Activated naive CD8-positive, alpha-beta T cell (primary cell): ENCODE results near the gene FA2H.
"Not testable (repeated sequence)": the region's sequence is repeated elsewhere in the genome, so short reads cannot be mapped to it uniquely, and the experiment has no call there.

Experiments used
- H3K27ac Mint-ChIP-seq: one replicate; pipeline ENCODE4 v1.8.0; 2021; ENCODE audit warnings: mixed read lengths
- H3K27me3 Mint-ChIP-seq: one replicate; pipeline ENCODE4 v1.8.0; 2021; ENCODE audit warnings: mixed read lengths
- H3K36me3 Mint-ChIP-seq: one replicate; pipeline ENCODE4 v1.8.0; 2021; ENCODE audit warnings: mixed read lengths
- H3K4me1 Mint-ChIP-seq: one replicate; pipeline ENCODE4 v1.8.0; 2021; ENCODE audit warnings: low read depth, mixed read lengths
- H3K4me3 Mint-ChIP-seq: one replicate; pipeline ENCODE4 v1.8.0; 2021; ENCODE audit warnings: mild to moderate bottlenecking, mixed read lengths
- H3K9me3 Mint-ChIP-seq: one replicate; pipeline ENCODE4 v1.8.0; 2021; ENCODE audit warnings: low read depth, mixed read lengths

The FA2H gene

GRCh38 chr16:74727903-74728302 lies 46.7 kb downstream of the FA2H start:
- no peak overlapping the region for H3K27ac Mint-ChIP-seq
- H3K9me3 Mint-ChIP-seq: no peaks in the 10 kb centered on the region
- no peak overlapping the region for H3K4me3 Mint-ChIP-seq
- H3K4me1 Mint-ChIP-seq: peaks cover 12% of the 10 kb centered on the region
- H3K36me3 Mint-ChIP-seq: no peaks in the 10 kb centered on the region
- no peaks in the 10 kb centered on the region for H3K27me3 Mint-ChIP-seq

DNA sequence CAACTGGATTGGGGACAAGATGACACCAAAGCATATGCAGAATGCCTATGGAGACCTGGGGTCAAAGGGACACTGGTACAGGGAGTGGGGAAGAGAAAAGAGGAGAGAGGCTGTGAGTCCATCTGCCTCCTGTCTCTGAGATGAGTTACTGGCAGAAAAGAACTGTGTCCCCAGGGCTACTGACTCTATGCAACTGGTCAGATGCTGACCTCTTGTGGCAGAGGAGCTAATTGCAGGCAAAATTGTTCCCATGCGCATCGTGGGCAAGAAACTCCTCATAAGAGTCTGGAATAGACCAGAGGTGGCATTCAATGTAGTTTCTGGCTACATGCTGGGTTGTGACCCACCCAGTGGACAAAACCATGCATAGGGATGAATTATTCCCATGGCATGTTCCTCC lies 47.9 kb downstream of the FA2H start:
- Mint-ChIP-seq H3K27ac (no peak overlapping the region), H3K9me3 (no peaks in the 10 kb centered on the region), H3K4me3 (no peak overlapping the region), H3K4me1 (peaks cover 12% of the 10 kb centered on the region), H3K27me3 (no peaks in the 10 kb centered on the region), H3K36me3 (no peaks in the 10 kb centered on the region)

GRCh38 chr16:74725651-74726455 lies 48.8 kb downstream of the FA2H start:
- Mint-ChIP-seq H3K27ac (no peak overlapping the region), H3K27me3 (no peaks in the 10 kb centered on the region), H3K4me1 (peaks cover 9% of the 10 kb centered on the region), H3K36me3 (no peaks in the 10 kb centered on the region), H3K9me3 (no peaks in the 10 kb centered on the region), H3K4me3 (no peak overlapping the region)

DNA sequence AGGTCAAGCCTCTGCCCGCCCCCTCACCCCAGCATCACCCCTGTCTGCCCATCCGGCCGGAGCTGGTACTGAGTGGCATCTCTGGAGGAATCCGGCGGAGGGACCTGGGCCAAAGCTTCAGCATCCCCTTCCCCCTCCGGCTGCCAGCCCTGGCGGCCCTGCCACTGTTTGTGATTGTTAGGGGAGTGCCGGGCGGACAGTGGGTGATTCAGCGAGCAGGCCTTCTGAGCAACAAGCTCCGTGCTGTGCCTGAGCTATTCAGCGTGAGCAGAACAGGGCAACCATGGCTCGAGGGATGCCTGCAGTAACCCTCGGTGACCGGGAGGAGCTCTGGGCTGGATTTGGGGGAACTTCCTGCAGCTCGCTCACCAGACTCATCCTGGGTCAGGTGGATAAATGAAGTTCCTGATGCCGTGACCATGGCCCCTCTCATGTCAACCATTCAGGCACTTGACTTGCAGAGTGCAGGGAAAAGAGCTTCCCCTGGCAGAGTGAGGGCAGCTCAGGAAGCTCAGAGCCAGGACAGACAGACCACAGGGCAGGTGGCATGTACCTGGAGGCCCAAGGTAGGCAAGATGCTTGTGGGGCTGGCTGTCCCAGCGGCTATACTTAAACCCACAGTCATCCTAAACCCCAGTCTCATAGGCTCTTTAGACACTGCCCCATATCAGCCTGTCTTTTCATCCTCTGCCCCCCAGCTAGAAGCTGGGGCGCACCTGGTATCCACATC lies 49.6 kb downstream of the FA2H start:
- Mint-ChIP-seq H3K9me3 (no peaks in the 10 kb centered on the region), H3K36me3 (no peaks in the 10 kb centered on the region), H3K4me1 (peaks cover 3% of the 10 kb centered on the region), H3K27me3 (no peaks in the 10 kb centered on the region), H3K4me3 (no peak overlapping the region), H3K27ac (no peak overlapping the region)

DNA sequence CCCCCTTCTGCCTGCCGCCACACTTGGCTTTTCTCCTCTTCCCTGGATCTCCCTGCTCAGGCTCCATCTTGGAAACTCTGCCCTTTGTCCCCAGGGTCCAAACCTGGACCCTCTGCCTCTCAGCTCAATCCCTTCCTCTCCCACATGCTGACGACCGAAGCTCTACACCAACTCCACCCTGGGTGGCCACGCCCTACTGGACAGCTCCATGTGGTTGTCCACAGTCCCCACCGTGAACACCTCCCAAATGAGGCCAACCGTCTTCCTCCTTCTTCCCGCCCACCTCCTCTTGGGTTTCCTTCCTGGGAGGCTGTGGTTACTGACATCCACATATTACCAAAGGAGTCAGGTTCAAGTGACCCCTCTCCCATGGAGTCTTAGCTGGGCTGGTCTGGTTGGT lies 51.4 kb downstream of the FA2H start:
- H3K27me3 Mint-ChIP-seq: no peaks in the 10 kb centered on the region
- H3K27ac Mint-ChIP-seq: no peak overlapping the region

DNA sequence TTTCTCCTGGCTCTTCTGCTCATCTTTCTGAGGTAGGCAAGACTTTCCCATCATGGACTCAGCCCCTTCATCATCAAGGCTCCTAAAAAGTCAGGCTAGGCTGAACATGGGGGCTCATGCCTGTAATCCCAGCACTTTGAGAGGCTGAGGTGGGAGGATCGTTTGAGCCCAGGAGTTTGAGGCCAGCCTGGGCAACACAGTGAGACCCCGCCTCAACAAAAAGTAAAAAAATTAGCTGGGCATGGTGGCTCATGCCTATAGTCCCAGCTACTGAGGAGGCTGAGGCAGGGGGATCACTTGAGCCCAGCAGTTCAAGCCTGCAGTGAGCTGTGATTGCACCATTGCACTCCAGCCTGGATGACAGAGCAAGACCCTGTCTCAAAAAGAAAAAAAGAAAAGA lies 52.5 kb downstream of the FA2H start:
- H3K4me3 Mint-ChIP-seq, H3K4me1 Mint-ChIP-seq, H3K9me3 Mint-ChIP-seq, H3K36me3 Mint-ChIP-seq, H3K27me3 Mint-ChIP-seq, H3K27ac Mint-ChIP-seq: not testable (repeated sequence)

More for the DNA sequence above, 51.4 kb downstream of the FA2H start:
- no peaks in the 10 kb centered on the region for H3K36me3 Mint-ChIP-seq
- no peaks in the 10 kb centered on the region for H3K4me1 Mint-ChIP-seq
- no peaks in the 10 kb centered on the region for H3K9me3 Mint-ChIP-seq
- no peak overlapping the region for H3K4me3 Mint-ChIP-seq

GRCh38 chr16:74721716-74722115 lies 52.9 kb downstream of the FA2H start:
- Mint-ChIP-seq H3K4me3 (no peak overlapping the region), H3K27me3 (no peaks in the 10 kb centered on the region), H3K9me3 (no peaks in the 10 kb centered on the region), H3K36me3 (no peaks in the 10 kb centered on the region), H3K27ac (no peak overlapping the region), H3K4me1 (no peaks in the 10 kb centered on the region)

- no peaks in the 10 kb centered on the region for H3K4me1 Mint-ChIP-seq
- H3K4me3 Mint-ChIP-seq: no peak overlapping the region
- H3K36me3 Mint-ChIP-seq: no peaks in the 10 kb centered on the region
- no peaks in the 10 kb centered on the region for H3K27me3 Mint-ChIP-seq
- H3K27ac Mint-ChIP-seq: no peak overlapping the region
- H3K9me3 Mint-ChIP-seq: no peaks in the 10 kb centered on the region
Measured at GRCh38 chr16:74720579-74720978, 54.0 kb downstream of the FA2H start.

GRCh38 chr16:74718741-74719610 lies 55.6 kb downstream of the FA2H start:
- H3K4me3 Mint-ChIP-seq: no peak overlapping the region
- no peaks in the 10 kb centered on the region for H3K4me1 Mint-ChIP-seq
- H3K27me3 Mint-ChIP-seq: no peaks in the 10 kb centered on the region
- H3K27ac Mint-ChIP-seq: no peak overlapping the region
- H3K36me3 Mint-ChIP-seq: no peaks in the 10 kb centered on the region
- no peaks in the 10 kb centered on the region for H3K9me3 Mint-ChIP-seq

DNA sequence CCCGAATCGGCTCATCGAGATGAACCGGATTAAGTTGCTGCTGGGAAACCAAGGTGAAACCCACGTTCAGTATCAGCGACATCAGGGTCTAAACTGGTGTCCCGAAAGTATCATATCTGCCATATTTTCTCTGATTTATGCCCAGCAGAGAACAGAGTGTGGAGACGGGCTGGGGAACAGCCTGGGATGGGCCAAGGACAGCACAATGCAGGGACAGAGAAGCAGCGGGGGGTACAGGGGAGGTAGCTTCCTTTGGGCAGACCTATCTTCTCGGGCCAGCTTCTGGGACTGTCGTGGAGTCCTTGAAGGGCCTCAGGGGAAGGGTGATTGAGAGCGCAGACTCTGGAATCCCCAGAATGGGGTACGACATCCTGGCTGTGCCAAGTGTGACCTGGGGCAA lies 56.5 kb downstream of the FA2H start:
- Mint-ChIP-seq H3K4me1 (no peaks in the 10 kb centered on the region), H3K9me3 (no peaks in the 10 kb centered on the region), H3K27ac (no peak overlapping the region), H3K27me3 (no peaks in the 10 kb centered on the region), H3K4me3 (no peak overlapping the region), H3K36me3 (no peaks in the 10 kb centered on the region)

DNA sequence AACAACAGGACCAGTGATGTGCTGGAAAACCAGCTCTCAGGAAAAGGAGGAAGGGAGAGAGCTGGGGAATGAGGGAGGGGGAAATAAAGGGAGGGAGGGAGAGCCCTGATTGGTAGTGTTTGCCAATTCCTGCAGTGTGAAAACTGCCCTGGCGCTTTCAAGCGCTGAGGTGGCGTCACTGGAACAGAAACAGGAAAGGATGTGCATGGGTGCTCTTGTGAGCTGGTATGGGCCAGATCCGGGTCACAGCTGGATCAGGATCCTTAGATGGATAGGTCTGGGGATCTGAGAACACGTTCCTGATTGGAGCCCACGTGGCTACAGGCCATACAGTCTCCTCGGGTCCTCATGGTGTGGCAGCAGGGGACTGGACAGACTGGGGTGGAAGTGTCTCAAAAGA lies 57.3 kb downstream of the FA2H start:
- no peak overlapping the region for H3K4me3 Mint-ChIP-seq
- no peaks in the 10 kb centered on the region for H3K36me3 Mint-ChIP-seq
- no peaks in the 10 kb centered on the region for H3K27me3 Mint-ChIP-seq
- H3K4me1 Mint-ChIP-seq: no peaks in the 10 kb centered on the region
- no peaks in the 10 kb centered on the region for H3K9me3 Mint-ChIP-seq
- H3K27ac Mint-ChIP-seq: no peak overlapping the region

DNA sequence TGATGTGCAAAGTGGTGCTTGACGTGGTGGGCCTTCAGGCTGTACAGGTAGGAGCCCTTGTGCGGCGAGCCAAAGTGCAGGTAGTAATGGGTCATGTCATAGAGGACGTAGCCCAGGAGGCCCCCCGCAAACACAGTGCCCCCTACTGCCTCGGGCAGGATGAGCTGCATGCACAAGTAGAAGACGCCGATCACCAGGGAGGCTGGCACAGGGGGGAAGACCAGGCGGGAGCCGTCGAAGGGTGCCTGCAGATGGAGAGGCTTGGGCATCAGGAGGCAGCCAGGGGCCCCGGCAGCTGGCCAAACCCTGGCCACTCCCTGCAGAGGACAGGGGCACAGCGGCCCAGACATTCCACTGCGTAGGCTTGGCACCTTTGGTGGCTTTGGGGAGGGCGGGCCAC lies 58.3 kb downstream of the FA2H start:
- H3K9me3 Mint-ChIP-seq: no peaks in the 10 kb centered on the region
- H3K4me1 Mint-ChIP-seq: no peaks in the 10 kb centered on the region
- H3K27me3 Mint-ChIP-seq: no peaks in the 10 kb centered on the region
- no peak overlapping the region for H3K4me3 Mint-ChIP-seq
- no peak overlapping the region for H3K27ac Mint-ChIP-seq
- H3K36me3 Mint-ChIP-seq: no peaks in the 10 kb centered on the region

- no peaks in the 10 kb centered on the region for H3K36me3 Mint-ChIP-seq
- no peaks in the 10 kb centered on the region for H3K27me3 Mint-ChIP-seq
- H3K9me3 Mint-ChIP-seq: no peaks in the 10 kb centered on the region
- no peak overlapping the region for H3K4me3 Mint-ChIP-seq
- peaks cover 5% of the 10 kb centered on the region for H3K4me1 Mint-ChIP-seq
- H3K27ac Mint-ChIP-seq: no peak overlapping the region
Measured at GRCh38 chr16:74713876-74714275, 60.7 kb downstream of the FA2H start.

DNA sequence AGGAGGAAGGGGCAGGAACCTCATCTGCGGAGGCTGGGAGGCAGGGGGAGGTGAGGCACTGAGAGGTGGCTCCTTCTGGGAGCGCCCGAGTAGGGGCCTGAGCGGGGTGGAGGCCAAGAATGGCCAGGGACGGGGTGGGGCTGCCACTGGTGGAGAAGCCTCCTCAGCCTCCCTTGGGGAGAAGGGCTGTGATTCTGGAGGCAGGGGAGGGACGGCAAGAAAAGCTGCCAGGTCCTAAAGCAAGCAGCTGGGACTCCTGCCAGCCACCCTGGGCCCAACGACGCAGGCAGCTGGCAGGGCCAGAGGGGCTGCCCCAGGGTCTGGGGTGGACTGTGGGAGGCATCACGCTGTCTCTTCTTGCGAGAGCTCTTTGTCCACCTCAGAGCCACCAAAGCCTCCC lies 61.3 kb downstream of the FA2H start:
- Mint-ChIP-seq H3K9me3 (no peaks in the 10 kb centered on the region), H3K36me3 (no peaks in the 10 kb centered on the region), H3K4me1 (peaks cover 5% of the 10 kb centered on the region), H3K4me3 (no peak overlapping the region), H3K27ac (no peak overlapping the region), H3K27me3 (no peaks in the 10 kb centered on the region)

- H3K36me3 Mint-ChIP-seq: no peaks in the 10 kb centered on the region
- H3K4me1 Mint-ChIP-seq: peaks cover 5% of the 10 kb centered on the region
- no peak overlapping the region for H3K4me3 Mint-ChIP-seq
- H3K27me3 Mint-ChIP-seq: no peaks in the 10 kb centered on the region
- H3K9me3 Mint-ChIP-seq: no peaks in the 10 kb centered on the region
- H3K27ac Mint-ChIP-seq: no peak overlapping the region
Measured at GRCh38 chr16:74711938-74712337, 62.7 kb downstream of the FA2H start.
